Osteocyte (in vitro differentiated cells): ENCODE measurements around the gene C15orf39. TPM values are rescaled to one million over a fixed set of nuclear protein-coding genes. Genes with fewer than 3 reads are reported as not detected.
A peak's percentile ranks its signal among the peaks of the same experiment; 100 is the strongest.

Source experiments
- DNase-seq: peaks from one replicate; pipeline ENCODE4 v3.0.0; 2021; ENCODE audit warnings: mixed read lengths; ENCODE audit not compliant: unreplicated experiment; ENCODE audit errors: extremely low spot score
- H3K27ac Mint-ChIP-seq: one replicate; pipeline ENCODE4 v1.8.0; 2021; ENCODE audit warnings: mild to moderate bottlenecking, mixed read lengths; ENCODE audit not compliant: unreplicated experiment
- H3K27me3 Mint-ChIP-seq: one replicate; pipeline ENCODE4 v1.8.0; 2021; ENCODE audit warnings: mixed read lengths; ENCODE audit not compliant: unreplicated experiment
- H3K36me3 Mint-ChIP-seq: one replicate; pipeline ENCODE4 v1.8.0; 2021; ENCODE audit warnings: mixed read lengths; ENCODE audit not compliant: unreplicated experiment
- H3K4me1 Mint-ChIP-seq: one replicate; pipeline ENCODE4 v1.8.0; 2021; ENCODE audit warnings: mixed read lengths; ENCODE audit not compliant: unreplicated experiment
- H3K4me3 Mint-ChIP-seq: one replicate; pipeline ENCODE4 v1.8.0; 2021; ENCODE audit warnings: mild to moderate bottlenecking, moderate library complexity, mixed read lengths; ENCODE audit not compliant: unreplicated experiment
- H3K9me3 Mint-ChIP-seq: one replicate; pipeline ENCODE4 v1.8.0; 2021; ENCODE audit warnings: mixed read lengths; ENCODE audit not compliant: unreplicated experiment
- CTCF ChIP-seq: fragments of 200-600 bp; sonication (generic); IDR thresholded peaks from 2 replicates; pipeline ENCODE4 v1.5.0; 2021; ENCODE audit warnings: antibody characterized with exemption, mild to moderate bottlenecking, moderate library complexity
- total RNA-seq: library from RNA; stranded (reverse); gene quantifications from 2 replicates; pipeline ENCODE4 v1.2.1, GENCODE V29; 2021

The C15orf39 gene
- total RNA-seq, 1 donor from 2014 or later, result 19.4 TPM

DNA sequence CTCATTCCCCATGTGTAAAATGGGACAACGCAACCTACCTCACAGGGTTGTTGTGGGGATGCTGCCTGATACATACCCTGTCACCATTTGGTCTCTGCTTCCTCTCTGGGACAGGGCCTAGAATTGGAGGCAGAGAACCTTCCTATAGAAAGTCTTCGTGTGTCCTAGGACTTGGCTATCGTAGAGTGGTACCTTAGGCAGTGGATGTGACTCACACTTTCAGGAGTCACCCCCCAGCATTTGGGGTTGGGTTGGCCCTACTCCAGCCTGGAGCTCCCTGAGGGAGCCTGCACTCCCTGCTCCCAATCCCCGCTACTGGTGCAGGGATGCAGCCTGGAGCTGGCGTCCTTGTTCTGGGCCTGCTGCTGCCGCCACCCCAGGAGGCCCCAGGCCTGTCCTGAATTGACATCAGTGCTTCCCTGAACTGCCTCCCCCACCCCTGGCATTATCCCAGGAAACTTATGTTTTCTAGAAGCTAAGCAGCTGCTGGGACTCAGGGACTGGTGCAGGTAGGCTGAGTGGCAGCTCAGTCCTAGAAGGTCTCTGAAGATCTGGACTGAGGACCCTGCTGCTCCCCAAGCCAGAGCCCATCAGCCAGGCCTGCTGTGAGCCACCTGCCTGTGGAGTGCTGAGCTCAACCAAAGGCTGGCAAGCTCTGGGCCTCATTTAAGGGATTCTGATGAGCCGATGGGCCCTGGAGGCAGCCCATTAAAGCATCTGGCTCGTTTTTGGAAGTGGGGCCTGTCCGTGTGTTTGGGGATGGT lies 9.9 kb downstream of the C15orf39 start:
- Mint-ChIP-seq H3K9me3 (no peaks in the 10 kb centered on the region), H3K27ac (peak overlapping the region; percentile 14), H3K36me3 (peaks cover 16% of the 10 kb centered on the region), H3K27me3 (no peaks in the 10 kb centered on the region), H3K4me3 (no peak overlapping the region), H3K4me1 (peaks cover 17% of the 10 kb centered on the region)
- no peak for DNase-seq
- TF ChIP-seq CTCF, result no peak

GRCh38 chr15:75212200-75212858 lies 10.6 kb downstream of the C15orf39 start:
- no peaks in the 10 kb centered on the region for H3K27me3 Mint-ChIP-seq
- peaks cover 13% of the 10 kb centered on the region for H3K4me1 Mint-ChIP-seq
- no peak overlapping the region for H3K4me3 Mint-ChIP-seq
- TF ChIP-seq CTCF, result no peak
- no peaks in the 10 kb centered on the region for H3K9me3 Mint-ChIP-seq
- H3K27ac Mint-ChIP-seq, result no peak overlapping the region
- H3K36me3 Mint-ChIP-seq, result peaks cover 16% of the 10 kb centered on the region
- DNase-seq, result no peak

DNA sequence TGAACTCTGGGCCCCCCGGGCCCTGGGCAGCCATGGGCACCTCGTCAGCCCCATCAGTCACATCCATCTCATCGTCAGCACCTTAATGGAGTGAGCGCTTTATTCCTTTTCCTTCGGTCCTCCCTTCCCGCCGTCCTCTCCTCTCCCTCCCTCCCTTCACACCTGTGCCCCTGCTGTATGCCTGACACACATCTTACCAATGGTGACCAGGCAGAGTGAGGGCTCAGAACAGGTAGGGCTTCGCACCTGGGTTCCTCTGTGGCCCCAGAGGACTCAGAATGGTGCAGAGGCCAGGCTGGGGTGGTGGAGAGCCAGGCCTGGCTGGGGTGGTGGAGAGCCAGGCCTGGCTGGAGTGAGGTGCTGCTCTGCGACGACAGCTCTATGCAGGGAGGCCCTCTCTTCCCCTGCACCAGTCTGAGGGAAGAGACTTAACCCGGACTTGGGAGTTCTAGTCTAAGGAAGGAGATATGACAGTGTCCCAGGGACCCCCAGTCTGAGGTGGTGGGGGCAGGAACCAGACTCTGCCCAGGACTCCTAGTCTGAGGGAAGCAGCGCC lies 11.6 kb downstream of the C15orf39 start:
- no peaks in the 10 kb centered on the region for H3K27me3 Mint-ChIP-seq
- H3K9me3 Mint-ChIP-seq, result no peaks in the 10 kb centered on the region
- no peak overlapping the region for H3K27ac Mint-ChIP-seq
- H3K4me1 Mint-ChIP-seq, result peaks cover 8% of the 10 kb centered on the region
- no peak overlapping the region for H3K4me3 Mint-ChIP-seq
- DNase-seq, result no peak
- peaks cover 14% of the 10 kb centered on the region for H3K36me3 Mint-ChIP-seq
- TF ChIP-seq CTCF, result no peak

DNA sequence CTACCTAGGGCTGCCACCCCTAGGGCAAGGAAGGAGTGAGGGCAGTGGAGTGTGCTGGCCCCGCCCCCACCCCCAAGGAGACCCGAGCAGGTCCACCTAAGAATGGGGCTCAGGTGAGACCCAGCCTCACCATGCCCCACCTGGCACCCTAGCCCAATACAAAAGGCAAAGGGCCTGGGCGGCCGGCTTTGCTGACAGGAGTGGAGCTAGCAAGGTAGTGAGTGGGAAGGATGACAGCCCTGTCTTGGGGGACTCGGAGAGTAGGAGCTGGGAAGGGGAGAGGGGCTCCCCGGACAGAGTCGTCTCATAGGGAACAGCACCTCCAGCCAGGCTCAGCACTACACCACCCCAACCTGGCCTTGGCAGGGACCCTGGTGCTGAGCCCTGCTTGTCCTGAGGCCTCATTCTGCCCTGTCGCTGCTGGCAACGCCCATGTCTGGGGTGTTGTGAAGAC lies 12.1 kb downstream of the C15orf39 start:
- Mint-ChIP-seq H3K4me1 (peaks cover 8% of the 10 kb centered on the region), H3K27ac (no peak overlapping the region), H3K27me3 (no peaks in the 10 kb centered on the region), H3K9me3 (no peaks in the 10 kb centered on the region), H3K4me3 (no peak overlapping the region), H3K36me3 (peaks cover 14% of the 10 kb centered on the region)
- TF ChIP-seq CTCF, result no peak
- no peak for DNase-seq
